CD4-positive, alpha-beta T cell treated with Interleukin-10 for 1 hour (primary cell): ENCODE data around the gene RPS6KB1.
A peak's percentile ranks its signal among the peaks of the same experiment; 100 is the strongest.
"Not testable (repeated sequence)": the region's sequence is repeated elsewhere in the genome, so short reads cannot be mapped to it uniquely, and the experiment has no call there.

Source experiments
- DNase-seq: peaks from one replicate; pipeline ENCODE4 v3.0.0-alpha.2; 2020

RPS6KB1 gene

DNA sequence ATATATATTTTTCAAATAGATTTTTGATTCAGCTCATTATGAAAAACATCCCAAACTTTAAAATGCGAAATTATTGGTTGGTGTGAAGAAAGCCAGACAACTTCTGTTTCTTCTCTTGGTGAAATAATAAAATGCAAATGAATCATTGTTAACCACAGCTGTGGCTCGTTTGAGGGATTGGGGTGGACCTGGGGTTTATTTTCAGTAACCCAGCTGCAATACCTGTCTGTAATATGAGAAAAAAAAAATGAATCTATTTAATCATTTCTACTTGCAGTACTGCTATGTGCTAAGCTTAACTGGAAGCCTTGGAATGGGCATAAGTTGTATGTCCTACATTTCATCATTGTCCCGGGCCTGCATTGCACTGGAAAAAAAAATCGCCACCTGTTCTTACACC, 54.4 kb downstream of the RPS6KB1 start:
- DNase-seq = not testable (repeated sequence)

DNA sequence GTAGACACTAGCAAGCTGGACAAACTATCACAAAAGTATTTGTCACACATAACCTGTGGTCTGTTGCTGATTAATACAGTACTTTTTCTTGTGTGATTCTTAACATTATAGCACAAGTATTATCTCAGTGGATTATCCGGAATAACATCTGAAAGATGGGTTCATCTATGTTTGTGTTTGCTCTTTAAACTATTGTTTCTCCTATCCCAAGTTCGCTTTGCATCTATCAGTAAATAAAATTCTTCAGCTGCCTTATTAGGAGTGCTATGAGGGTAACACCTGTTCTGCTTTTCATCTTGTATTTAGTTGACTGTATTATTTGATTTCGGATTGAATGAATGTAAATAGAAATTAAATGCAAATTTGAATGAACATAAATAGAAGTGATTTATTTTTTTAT, 57.1 kb downstream of the RPS6KB1 start:
- DNase-seq = no peak

DNA sequence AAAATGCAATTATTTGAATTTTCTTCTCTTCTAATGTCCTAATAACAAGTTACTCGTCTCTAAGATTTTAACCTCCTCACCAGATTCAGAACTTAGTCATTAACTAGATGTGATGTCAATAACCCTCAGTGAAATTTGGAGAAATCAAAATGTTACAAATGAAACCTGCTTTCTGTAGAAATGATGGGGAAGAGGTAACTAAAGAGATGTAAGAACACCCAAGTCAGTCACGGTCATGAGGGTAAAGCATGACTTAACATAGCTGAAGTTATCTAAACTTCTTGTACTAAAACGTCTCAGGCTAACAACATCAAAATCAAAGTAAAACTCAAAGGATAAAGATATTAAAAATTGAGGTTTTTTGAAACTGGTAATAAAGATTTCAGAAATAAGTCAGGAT, 61.9 kb downstream of the RPS6KB1 start:
- no peak for DNase-seq

GRCh38 chr17:59959574-59959973, 66.7 kb downstream of the RPS6KB1 start:
- not testable (repeated sequence) for DNase-seq

GRCh38 chr17:59962739-59963318, 69.9 kb downstream of the RPS6KB1 start:
- no peak for DNase-seq

GRCh38 chr17:59963738-59964481, 71.0 kb downstream of the RPS6KB1 start:
- peak; percentile 49 for DNase-seq

GRCh38 chr17:59964482-59965328, 71.8 kb downstream of the RPS6KB1 start, which contains the start of gene RNFT1:
Gene RNFT1 (minus strand): TSS chr17:59964740. CDS start chr17:59964663, 77 bp downstream.
- DNase-seq = peak; percentile 91

DNA sequence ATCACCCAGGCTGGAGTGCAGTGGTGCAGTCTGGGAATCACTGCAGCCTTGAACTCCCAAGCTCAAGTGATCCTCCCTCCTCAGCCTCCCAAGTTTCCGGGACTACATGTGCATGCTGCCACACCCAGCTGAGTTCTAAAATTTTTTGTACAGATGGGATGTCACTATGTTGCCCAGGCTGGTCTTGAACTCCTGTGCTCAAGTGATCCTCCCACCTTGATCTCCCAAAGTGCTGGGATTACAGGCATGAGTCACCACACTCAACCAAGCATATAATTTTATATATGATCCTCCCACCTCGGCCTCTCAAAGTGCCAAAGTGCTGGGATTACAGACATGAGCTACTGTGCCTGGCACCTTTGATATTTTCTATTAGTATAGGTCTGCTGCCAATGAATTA, 78.8 kb downstream of the RPS6KB1 start:
- not testable (repeated sequence) for DNase-seq

DNA sequence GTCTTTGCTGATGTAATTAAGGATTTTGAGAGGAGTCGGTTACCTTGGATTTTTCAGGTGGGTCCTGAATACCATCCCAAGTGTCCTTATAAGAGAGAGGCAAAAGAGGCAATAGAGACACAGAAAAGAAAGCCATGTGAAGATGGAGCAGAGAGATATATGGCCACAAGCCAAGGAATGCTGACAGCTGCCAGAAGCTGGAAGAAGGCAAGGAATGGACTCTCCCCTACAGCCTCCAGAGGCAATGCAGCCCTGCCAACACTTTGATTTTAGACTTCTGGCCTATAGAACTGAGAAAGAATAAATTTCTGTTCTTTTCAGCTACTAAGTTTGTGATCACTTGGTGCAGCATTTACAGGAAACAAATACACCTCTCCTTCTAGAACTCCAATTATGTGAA, 79.9 kb downstream of the RPS6KB1 start:
- DNase-seq = no peak

DNA sequence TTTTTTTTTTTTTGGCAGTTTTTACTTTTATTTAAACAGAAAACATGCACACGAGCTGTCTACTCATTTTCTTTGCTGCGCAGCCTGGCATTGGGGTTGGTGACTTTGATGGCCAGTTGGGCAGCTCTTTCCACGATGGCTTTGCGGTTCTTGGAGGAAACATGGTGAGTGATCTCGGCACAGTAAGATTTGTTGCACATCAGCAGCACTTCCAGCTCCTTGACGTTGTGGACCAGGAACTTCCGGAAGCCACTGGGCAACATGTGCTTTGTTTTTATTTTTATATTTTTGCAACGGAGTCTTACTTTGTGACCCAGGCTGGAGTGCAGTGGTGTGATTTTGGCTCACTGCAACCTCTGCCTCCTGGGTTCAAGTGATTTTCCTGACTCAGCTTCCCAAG, 80.6 kb downstream of the RPS6KB1 start:
- DNase-seq = not testable (repeated sequence)

DNA sequence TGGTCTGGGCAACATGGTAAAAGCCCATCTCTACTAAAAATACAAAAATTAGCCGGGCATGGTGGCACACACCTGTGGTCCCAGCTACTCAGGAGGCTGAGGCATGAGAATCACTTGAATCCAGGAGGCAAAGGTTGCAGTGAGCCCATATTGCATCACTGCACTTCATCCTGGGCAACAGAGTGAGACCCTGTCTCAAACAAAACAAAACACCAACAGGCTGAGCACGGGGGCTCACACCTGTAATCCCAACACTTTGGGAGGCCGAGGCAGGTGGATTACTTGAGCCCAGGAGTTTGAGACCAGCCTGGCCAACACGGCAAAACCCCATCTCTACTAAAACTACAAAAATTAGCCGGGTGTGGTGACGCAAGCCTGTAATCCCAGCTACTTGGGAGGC, 82.2 kb downstream of the RPS6KB1 start:
- not testable (repeated sequence) for DNase-seq

- not testable (repeated sequence) for DNase-seq
Observed at GRCh38 chr17:59996608-59997007, 103.7 kb downstream of the RPS6KB1 start.
